Lower leg skin (tissue), 3 donors: ENCODE measurements around the gene MYH9.
"Not testable (repeated sequence)": the region's sequence is repeated elsewhere in the genome, so short reads cannot be mapped to it uniquely, and the experiment has no call there.

ENCODE experiments used
- POLR2A ChIP-seq, 2 donors: fragments of 450-650 bp; IDR thresholded peaks; one replicate each; pipeline ENCODE4 v1.6.1; 2016 to 2017; ENCODE audit warnings: antibody characterized with exemption in 2 of 2, mild to moderate bottlenecking in 1 of 2, moderate library complexity in 1 of 2
- TF ChIP-seq, protein P1 (sequence below), 3 donors: fragments of 450-650 bp; IDR thresholded peaks; one replicate each; pipeline ENCODE4 v1.5.1; 2016; ENCODE audit warnings: antibody characterized with exemption in 3 of 3, mild to moderate bottlenecking in 3 of 3, moderate library complexity in 2 of 3

DNA sequence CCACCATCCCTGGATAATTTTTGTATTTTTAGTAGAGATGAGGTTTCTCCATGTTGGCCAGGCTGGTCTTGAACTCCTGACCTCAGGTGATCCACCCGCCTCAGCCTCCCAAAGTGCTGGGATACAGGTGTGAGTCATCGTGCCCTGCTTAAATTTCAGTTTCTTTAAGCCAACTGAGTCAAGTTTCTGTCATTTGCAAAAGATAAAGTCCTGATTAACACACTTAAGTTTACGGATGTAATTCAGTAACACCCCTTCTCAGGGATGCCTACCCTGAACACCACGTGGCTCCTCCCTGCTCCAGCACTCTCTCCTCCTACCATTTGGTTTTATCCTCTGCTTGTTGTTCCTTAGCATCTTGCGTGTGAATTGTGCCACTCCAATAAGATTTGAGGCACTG lies 36.7 kb upstream of the MYH9 start:
- TF ChIP-seq, protein P1, sequence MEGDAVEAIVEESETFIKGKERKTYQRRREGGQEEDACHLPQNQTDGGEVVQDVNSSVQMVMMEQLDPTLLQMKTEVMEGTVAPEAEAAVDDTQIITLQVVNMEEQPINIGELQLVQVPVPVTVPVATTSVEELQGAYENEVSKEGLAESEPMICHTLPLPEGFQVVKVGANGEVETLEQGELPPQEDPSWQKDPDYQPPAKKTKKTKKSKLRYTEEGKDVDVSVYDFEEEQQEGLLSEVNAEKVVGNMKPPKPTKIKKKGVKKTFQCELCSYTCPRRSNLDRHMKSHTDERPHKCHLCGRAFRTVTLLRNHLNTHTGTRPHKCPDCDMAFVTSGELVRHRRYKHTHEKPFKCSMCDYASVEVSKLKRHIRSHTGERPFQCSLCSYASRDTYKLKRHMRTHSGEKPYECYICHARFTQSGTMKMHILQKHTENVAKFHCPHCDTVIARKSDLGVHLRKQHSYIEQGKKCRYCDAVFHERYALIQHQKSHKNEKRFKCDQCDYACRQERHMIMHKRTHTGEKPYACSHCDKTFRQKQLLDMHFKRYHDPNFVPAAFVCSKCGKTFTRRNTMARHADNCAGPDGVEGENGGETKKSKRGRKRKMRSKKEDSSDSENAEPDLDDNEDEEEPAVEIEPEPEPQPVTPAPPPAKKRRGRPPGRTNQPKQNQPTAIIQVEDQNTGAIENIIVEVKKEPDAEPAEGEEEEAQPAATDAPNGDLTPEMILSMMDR (IDR thresholded peaks at IDR 0.05) = not testable (repeated sequence)
- TF ChIP-seq POLR2A (IDR thresholded peaks at IDR 0.05) = not testable (repeated sequence)
